AG04449 (cell line): Measurements from ENCODE around the gene ZNF334.

Source experiments
- CTCF ChIA-PET: fragments of 350-600 bp; formaldehyde crosslinking; extraction: SDS; loops from one replicate; lab custom pipeline; 2021; ENCODE audit warnings: antibody characterized with exemption; lab: Yijun Ruan, JAX
- POLR2A ChIA-PET: fragments of 400-600, 350-600 bp; formaldehyde crosslinking; extraction: SDS; loops from one replicate; lab custom pipeline; 2020; ENCODE audit warnings: antibody characterized with exemption, inconsistent platforms; lab: Yijun Ruan, JAX
- DNase-seq: peaks from one replicate; pipeline ENCODE4 v3.0.0-alpha.2; 2010; ENCODE audit warnings: low read depth, low spot score
- H3K4me3 ChIP-seq: 2 replicates; pipeline ENCODE4 v1.5.1; 2011; ENCODE audit warnings: low read depth, mild to moderate bottlenecking, control low read depth, low read length
- CTCF ChIP-seq: IDR thresholded peaks from one replicate; pipeline ENCODE4 v1.5.1; 2011; ENCODE audit warnings: mild to moderate bottlenecking, moderate library complexity, low read length, control low read depth, inconsistent platforms; ENCODE audit not compliant: insufficient read depth; ENCODE audit errors: missing control alignments

Gene ZNF334

DNA sequence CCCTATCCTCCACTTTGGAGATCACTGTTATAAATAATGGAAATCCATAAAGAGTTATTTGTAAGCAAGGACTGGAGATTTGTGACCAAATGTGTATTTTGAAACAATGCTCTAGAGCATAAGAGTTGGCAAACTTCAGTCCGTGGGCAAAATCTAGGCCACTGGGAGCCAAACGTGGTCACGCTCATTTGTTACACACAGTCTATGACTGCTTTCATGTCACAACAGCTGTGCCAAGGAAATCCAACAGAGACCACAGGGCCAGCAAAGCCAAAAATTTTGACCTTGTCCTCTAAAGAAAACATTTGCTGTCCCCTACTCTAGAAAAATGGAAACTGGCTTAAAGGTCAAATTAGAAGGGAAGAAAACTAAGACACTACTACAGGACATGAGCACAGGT, 7.9 kb downstream of the ZNF334 start:
- ChIA-PET CTCF (no interaction called here), POLR2A (no interaction called here)
- TF ChIP-seq CTCF: no peak

DNA sequence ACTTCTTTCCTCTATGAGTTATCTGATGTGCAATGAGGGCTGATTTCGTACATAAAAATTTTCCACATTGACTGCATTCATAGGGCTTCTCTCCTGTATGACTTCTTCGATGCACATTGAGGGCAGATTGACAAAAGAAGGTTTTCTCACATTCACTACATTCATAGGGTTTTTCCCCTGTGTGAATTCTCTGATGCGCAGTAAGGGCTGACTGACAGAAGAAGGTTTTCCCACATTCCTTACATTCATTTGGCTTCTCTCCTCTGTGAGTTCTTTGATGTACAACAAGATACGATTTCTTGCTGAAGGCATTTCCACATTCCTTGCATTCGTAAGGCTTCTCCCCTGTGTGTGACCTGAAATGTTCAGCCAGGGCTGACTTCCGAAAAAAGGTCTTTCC, 11.4 kb downstream of the ZNF334 start:
- ChIA-PET CTCF (no interaction called here), POLR2A (no interaction called here)
- H3K4me3 ChIP-seq: no peak overlapping the region
- no peak for TF ChIP-seq CTCF
- DNase-seq: no peak

More for the DNA sequence above, 7.9 kb downstream of the ZNF334 start:
- no peak for DNase-seq
- no peak overlapping the region for H3K4me3 ChIP-seq

- no peak for TF ChIP-seq CTCF
- ChIA-PET CTCF (no interaction called here), POLR2A (no interaction called here)
- no peak overlapping the region for H3K4me3 ChIP-seq
- no peak for DNase-seq
Observed at GRCh38 chr20:46501337-46501942, 11.9 kb downstream of the ZNF334 start.

- ChIA-PET CTCF (no interaction called here), POLR2A (no interaction called here)
- TF ChIP-seq CTCF: no peak
- no peak overlapping the region for H3K4me3 ChIP-seq
- no peak for DNase-seq
Observed at GRCh38 chr20:46494077-46494476, 19.3 kb downstream of the ZNF334 start.

- CTCF ChIA-PET: no interaction called here
Observed at GRCh38 chr20:46491354-46491753, 22.0 kb downstream of the ZNF334 start.

DNA sequence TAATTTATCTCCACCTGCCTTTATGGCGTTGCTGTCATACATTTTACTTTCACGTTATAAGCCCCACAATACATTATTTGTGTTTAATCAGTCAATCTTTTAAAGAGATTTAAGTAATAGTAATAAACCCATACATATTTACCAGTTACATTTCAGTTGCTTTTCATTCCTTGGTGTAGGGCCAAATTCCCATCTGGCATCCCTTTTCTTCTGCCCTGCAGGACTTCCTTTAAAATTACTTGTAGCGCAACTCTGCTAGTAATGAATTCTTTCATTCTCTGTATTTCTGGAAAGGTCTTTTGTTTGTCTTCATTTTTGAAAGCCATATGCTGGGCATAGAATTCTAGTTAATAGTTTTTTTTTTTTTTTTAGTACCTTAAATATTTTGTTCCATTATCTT, 24.9 kb downstream of the ZNF334 start:
- POLR2A ChIA-PET: no interaction called here
- no peak for DNase-seq
- CTCF ChIA-PET: no interaction called here
- no peak overlapping the region for H3K4me3 ChIP-seq
- no peak for TF ChIP-seq CTCF

More at GRCh38 chr20:46491354-46491753, 22.0 kb downstream of the ZNF334 start:
- no peak for DNase-seq
- H3K4me3 ChIP-seq: no peak overlapping the region
- TF ChIP-seq CTCF: no peak
- POLR2A ChIA-PET: no interaction called here
